Right lobe of liver (tissue), 4 donors: Measurements from ENCODE around the gene ULK4.

ENCODE experiments used
- POLR2A ChIP-seq: fragments of 450-650 bp; IDR thresholded peaks from one replicate; pipeline ENCODE4 v1.6.1; 2017; ENCODE audit warnings: antibody characterized with exemption, mild to moderate bottlenecking
- TF ChIP-seq, protein P1 (sequence below), 4 donors: fragments of 200-600 bp in 3 of 4; fragments of 450-650 bp in 1 of 4; IDR thresholded peaks; one replicate each; pipeline versions ENCODE4 v1.5.1 to v1.8.0; 2016 to 2022; ENCODE audit warnings: antibody characterized with exemption in 4 of 4, mild to moderate bottlenecking in 2 of 4
- donor health status: DM: no; HTN: no; CAD: no.
- donor health status: DM: no; HTN: no; CAD: no.
- donor health status: DM: no; HTN: yes; CAD: no.

DNA sequence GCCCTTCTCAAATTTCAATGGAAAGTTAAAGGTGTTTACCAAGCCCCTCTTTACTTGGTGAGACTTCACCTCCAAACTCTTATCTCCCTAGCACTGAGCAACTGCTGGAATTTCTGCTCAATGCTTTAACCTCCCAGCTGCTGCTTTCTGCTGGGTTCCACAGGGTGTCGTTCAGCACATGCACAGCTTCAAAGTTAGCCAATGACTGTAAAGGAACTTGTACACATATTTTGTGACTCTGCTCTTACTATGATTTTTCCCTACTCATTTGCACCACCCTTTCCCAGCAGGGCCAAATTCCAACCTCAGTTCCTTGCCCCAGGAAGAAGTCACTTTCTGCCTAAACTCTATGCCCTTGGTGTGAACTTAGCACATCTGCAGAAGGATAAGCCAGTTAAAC, 89.7 kb downstream of the ULK4 start:
- TF ChIP-seq POLR2A, result no peak
- TF ChIP-seq, protein P1, sequence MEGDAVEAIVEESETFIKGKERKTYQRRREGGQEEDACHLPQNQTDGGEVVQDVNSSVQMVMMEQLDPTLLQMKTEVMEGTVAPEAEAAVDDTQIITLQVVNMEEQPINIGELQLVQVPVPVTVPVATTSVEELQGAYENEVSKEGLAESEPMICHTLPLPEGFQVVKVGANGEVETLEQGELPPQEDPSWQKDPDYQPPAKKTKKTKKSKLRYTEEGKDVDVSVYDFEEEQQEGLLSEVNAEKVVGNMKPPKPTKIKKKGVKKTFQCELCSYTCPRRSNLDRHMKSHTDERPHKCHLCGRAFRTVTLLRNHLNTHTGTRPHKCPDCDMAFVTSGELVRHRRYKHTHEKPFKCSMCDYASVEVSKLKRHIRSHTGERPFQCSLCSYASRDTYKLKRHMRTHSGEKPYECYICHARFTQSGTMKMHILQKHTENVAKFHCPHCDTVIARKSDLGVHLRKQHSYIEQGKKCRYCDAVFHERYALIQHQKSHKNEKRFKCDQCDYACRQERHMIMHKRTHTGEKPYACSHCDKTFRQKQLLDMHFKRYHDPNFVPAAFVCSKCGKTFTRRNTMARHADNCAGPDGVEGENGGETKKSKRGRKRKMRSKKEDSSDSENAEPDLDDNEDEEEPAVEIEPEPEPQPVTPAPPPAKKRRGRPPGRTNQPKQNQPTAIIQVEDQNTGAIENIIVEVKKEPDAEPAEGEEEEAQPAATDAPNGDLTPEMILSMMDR (IDR thresholded peaks at IDR 0.05), result no peak
